Pulmonary artery endothelial cell (primary cell): ENCODE data around the gene ALDH1A1. TPM values are rescaled to one million over a fixed set of nuclear protein-coding genes. Genes with fewer than 3 reads are reported as not detected.
"Not testable (repeated sequence)": the region's sequence is repeated elsewhere in the genome, so short reads cannot be mapped to it uniquely, and the experiment has no call there.

Experiments
- DNase-seq: peaks from one replicate; pipeline ENCODE4 v3.0.0-alpha.2; 2011; ENCODE audit warnings: low read depth, low spot score
- total RNA-seq: library from RNA; depleted of rRNA; stranded (reverse); fragments of >200 nt; gene quantifications from 2 replicates; pipeline ENCODE4 v1.2.3, GENCODE V29; 2014

ALDH1A1 gene
- total RNA-seq, 1 donor from 2014 or later, result 130 TPM

DNA sequence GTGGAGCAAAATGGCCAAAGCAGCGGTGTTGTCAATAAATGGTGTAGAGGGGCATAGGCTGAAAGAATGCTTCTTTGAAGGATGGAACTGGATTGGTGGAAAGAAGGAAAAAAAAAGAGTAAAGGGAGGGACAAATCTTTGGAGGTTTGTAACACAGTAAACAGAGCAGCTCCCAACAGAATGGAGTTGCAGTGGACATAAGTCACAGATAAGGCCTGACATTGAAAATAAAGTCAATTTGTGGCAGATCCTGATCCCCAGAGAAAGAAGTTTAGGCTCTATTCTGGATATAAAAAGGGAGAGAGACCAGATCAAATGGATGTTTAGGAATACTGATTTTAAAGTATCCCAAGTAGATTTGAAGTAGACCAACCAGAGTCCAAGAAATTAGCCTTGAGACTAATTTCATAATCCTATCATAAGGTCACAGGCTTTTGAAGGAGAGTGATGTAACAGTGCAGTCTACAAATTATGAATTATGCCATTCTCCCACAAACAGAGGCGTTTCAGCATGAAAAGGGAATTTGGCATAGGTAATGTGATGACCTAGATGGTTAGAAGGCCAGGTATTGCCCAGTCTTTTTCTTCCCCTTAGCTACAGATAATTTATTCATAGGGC is 8.9 kb downstream of the ALDH1A1 start:
- DNase-seq, result no peak

DNA sequence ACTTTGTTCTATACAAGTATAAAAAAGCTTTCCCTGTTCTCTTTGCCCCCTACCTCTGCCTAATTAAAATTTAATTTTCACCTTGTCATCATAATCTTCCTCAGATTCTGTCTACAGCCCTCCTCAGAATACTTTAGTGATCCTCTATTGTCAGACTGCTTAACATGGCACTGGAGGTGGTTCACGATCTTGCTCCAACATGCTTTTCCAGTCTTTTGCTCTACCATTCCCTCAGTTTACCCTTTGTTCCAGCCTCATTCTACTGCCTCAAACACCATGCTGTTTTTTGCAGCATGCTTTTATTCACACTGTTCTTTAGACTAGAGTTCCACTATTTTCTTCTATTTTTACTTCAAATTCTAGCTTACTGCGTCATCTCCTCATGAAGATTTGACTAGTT is 10.4 kb downstream of the ALDH1A1 start:
- no peak for DNase-seq

DNA sequence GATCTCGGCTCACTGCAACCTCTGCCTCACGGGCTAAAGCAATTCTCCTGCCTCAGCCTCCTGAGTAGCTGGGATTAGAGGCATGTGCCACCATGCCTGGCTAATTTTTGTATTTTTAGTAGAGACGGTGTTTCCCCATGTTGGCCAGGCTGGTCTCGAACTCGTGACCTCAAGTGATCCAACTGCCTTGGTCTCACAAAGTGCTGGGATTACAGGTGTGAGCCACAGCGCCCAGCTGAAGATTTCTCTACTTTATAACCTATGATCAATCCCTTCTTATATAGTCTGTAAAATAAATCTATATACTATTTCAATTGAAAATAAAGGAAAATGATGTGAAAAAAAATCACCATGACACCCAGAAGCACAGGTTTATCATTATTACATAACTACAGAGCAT is 13.3 kb downstream of the ALDH1A1 start:
- DNase-seq, result not testable (repeated sequence)

DNA sequence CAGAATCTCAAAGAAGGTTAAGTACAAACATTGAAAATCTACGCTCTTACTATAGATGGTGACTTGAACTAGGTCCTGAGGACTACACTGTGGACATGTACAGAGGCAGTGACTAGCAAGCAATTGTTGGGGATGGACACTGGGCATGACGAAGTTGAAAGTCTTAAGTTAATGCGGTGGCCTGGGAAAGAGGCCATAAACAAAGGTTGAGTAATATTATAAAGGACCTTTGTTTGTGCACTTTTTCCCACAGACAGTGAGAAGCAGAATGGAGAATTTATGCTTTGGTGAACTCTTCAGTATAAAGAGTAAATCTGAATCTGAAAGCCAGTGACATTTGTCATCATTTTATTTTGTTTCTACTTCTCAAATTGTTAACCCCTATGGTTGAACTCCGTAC is 15.3 kb downstream of the ALDH1A1 start:
- no peak for DNase-seq

DNA sequence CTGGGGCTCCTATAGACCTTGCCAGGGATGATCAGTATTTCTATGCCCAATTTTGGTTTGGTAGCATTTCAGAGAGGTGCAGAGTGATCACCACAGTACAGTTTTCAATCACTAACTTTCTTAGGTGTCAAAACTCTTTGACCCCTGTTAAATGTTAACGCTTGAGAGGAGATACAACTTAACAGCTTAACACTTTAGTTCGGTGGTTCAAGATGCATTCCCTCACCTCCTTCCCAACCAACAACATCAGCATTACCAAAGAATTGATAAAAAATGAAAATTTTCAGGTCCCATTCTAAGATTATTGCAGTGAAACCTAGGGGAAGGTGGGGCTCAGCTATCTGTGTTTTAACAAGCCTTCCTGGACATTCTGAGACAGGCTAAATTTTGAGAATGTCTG is 16.2 kb downstream of the ALDH1A1 start:
- no peak for DNase-seq

DNA sequence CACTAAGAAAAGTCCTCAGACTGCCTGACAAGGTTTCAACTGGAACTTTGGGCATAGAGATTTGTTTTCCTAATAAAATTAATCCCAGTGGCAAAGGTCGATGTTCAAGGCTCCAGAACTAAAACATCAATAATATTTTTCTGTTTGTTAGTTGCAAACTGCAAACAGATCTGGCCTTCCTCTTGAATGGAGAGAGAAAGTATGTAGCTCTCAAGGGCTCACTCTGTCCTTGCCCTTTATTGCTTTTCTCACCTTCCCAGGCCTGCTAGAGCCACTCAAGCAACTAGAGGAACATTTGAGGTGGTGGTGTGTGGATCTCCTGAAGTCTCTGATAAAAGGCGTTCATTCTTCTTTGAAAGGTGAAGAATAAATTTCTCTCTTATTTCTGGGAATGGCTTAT is 16.6 kb downstream of the ALDH1A1 start:
- no peak for DNase-seq

DNA sequence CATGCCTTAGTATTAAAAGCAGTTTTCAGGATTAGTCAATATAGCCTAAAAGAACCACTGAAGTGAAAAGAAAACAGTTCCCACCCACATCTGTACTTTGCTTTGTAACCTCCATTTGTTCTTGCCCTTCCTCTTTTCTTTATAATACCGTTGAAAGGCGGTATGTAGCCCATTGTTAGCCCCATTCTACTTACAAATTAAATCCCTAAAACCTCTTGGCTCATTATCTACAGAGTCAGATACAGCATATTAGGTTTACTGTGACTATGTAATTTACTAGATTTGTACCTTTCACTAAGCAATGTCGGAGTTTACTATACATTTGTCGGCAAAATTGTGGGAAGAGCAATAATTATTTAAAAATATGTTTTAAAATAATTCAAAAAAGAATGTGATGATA is 17.3 kb downstream of the ALDH1A1 start:
- no peak for DNase-seq

DNA sequence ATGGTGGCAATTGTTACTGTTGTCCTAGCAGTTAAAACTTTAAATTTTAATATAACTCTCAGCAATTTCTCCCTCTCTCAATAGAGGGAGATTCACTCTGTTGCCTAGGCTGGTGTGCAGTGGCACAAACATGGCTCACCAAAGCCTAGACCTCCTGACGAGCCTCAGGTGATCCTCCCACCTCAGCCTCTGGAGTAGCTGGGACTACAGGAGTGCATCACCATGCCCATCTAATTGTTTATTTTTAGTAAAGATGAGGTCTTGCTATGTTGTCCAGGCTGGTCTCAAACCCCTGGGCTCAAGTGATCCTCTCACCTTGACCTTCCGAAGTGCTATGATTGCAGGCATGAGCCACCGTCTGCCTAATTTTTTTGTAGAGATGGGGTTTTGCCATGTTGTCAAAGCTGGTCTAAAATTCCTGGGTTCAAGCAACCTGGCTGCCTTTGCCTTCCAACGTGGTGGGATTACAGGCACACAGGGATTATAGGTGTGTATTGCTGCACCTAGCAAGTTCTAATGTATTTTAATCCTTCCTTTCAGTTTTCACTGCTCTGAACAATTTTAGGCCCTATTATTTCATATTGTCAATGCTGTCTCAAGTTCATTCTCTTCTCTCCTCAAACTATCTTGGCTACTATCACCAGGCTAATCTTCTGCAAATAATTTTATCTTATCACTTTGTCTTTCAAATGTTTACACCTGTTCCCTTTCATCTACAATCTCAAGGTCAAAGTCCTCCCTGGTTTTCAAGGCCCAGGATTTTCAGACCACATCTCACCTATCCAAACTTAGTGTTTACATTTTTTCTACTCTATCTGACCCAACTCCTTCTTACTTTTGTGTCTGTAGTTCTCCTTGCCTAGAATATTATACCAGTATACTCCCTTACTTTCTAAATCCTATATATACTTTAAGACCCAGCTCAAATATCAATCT is 18.9 kb downstream of the ALDH1A1 start:
- no peak for DNase-seq

DNA sequence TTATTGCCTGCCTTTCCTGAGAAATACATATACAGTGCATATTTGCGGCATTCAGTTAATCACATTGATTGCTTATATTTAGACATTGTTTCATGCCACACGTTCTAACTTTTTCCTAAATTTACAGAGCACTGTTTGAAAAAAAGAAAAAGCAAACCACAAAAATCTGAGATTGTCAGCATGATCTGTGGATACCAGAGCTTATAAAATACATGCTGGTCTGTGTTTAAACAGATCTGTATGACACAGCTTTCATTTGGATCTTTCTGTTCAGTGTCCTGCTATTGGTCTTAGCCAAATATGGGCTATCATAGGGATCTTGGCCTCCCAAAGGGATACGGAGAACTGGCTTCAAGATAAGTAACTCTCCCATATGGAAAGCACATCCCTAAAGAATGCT is 20.2 kb downstream of the ALDH1A1 start:
- DNase-seq, result no peak

DNA sequence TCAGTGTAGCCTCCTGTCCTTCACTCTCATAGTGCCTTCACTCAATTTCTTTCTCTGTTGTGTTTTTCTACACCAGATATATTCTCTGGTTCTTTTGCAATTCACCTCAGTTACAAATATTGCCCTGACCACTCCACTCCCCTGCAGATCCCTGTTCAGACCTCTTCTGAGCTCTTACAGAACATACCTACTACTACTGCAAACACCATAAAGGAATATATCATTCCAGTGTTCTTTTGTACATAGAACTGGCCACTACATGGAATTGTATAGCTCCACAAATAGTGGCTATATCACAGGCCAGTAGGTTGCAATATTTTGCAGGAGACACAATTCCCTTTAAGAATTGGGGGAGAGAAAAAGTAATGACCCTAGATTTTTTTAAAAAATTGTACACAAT is 21.0 kb downstream of the ALDH1A1 start:
- DNase-seq, result no peak

DNA sequence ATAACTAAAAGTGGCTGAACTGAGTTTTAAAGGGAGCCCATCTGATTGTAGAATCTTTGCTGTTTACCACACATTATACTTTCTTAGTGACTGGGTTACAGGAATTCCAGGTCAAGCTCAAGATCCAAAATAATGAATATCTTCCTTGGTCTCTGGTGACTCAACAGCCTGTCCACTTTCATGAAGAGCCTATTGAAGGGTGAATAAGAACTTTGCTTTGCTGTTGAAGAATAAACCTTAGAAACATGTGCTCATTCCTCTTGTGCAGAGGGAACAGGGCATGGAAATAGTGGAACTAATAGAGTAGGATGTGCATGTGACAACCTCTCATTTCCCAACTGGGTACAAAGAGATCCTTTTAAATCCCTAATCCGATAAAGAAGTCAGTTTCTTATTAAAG is 21.4 kb downstream of the ALDH1A1 start:
- no peak for DNase-seq

DNA sequence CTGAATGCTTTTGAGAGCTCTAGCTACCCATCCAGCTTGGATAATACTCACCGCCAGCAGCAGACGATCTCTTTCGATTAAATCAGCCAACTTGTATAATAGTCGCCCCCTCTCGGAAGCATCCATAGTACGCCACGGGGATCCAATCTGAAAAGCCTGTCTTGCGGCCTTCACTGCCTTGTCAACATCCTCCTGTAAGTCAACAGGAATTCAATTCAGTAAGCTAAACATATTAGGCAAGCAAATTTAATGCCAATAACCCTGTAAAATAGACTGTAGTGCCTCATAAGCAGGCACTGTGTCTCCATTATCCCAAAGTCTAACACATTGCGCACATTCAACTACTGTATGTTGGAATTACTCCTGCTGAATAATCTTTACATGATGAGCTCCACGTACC is 22.0 kb downstream of the ALDH1A1 start:
- DNase-seq, result no peak

DNA sequence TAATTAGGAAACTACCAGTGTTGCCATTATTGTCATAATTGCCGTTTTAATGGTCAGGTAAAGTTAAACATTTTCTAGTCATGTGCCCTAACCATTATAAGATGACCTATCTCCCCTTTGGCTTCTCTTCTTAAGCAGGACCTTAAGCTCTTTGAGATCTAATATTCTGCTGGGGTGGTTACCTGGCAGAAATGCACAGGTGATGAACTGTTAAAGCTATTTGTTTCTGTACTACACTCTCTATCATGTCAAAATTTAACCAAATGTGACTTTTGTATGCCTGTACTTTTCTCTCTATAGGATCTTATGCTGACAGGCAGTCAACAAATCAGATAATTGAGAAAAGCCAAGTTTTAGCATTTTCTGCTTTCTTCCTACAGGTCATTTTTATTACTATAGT is 23.3 kb downstream of the ALDH1A1 start:
- no peak for DNase-seq

DNA sequence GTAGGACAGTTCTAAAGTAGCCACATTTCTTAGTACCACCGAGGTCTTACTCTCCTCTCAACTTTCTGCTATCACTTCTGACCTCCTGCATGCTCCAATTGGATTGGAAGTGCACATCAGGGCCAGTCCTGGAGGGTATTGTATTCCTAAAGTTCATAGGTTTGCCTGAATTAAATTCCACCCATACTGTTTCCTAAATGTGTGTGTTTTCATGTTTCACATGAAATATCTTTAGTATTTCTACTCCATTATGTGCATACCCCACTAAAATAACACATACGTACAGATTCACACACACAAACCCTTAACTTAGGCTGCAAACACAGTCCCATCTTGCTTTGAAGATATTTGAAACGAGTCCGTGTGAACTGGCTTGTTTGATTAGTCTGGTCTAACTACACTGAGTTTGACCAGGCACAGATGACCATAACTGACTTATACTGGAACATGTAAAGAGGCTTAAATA is 24.8 kb downstream of the ALDH1A1 start:
- no peak for DNase-seq

DNA sequence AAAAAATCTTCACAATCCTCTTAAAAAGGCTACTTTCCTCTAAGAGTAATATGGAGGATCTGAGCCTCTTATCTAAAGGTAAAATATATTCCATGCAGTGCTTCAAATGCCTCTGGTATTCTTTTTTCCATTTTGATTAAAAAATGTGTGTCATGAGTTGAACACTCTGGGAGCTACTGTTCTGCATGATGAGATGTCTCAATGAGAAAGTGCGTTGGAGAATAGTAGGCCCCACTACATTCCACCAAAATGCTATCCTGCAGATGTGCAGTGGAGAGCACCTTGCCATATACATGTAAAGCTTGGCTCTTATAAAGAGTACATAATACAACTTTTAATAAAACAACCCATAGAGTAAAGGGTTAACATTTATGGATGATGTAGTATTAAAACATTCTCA is 26.3 kb downstream of the ALDH1A1 start:
- DNase-seq, result no peak

DNA sequence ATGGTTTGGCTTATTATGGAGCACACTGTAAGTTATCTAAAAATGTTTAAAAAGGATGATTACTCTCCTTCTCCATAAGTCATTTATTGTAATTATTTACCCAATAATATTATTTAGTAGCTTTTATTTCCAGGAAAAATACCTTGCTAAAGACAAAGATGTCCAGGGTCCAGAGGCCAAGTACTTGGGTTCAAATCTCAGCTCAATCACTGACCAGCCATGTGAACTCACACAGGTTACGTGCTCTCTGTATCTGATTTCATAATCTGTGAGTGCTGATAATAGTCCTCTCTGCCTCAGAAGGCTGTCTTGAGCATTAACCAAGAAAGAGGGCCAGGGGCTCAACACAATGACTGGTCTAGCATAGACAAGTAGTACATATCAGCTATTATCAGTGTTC is 27.0 kb downstream of the ALDH1A1 start:
- no peak for DNase-seq

DNA sequence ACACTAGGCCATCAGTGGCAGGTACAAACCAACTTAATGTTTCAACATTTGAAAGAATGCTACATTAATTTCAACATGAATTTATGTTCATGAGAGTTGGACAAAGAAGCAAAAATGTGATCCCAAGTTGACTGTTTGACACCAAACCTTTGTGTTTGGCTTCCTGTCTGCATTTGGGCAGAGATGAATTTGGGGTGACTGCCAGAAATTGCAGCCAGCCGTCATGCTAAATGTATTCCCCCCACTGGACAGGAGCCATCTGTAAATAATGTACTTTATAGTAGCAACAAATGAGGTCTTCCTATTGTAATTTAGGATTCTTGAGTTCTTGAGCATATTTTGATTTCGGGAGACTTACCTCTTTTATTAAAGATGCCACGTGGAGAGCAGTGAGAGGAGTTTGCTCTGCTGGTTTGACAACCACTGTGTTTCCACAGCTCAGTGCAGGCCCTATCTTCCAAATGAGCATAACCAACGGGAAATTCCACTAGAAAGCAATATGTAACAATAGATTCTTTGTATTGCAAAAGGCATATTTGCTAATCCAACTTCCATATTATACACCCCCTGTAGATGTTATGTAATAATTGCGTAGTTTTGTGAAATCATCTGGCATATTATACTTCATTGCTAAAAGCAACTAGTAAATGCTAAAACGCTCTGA is 27.6 kb downstream of the ALDH1A1 start:
- DNase-seq, result peak; percentile 77

DNA sequence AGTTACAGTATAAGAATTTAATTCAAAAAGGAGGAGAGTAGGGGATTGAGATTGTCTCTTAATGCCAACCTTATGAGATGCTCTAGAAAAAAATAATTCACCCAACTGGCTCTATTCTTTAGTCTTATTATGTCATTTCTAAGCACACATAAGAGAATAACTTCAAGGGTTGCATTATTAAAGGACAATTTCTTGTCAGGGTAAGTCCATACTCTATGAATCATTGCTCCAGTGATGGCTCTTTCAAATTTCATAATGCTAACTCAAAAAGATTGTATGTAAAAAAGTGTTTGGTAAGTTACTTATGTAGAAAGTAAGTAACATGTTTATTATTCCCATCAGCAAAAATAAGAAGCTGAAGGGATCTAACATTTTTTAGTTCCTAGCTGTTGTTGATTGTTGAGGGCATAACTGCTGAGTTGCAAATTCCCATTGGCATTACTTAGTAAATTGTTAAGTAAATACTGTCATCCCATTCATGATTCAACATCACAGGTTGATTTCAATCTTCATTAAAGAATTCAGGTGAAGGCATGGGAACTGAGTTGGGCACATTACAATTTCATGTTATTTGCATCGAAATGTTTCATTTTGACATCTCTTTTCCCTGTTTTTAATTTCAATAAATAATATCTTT is 28.6 kb downstream of the ALDH1A1 start:
- DNase-seq, result no peak

DNA sequence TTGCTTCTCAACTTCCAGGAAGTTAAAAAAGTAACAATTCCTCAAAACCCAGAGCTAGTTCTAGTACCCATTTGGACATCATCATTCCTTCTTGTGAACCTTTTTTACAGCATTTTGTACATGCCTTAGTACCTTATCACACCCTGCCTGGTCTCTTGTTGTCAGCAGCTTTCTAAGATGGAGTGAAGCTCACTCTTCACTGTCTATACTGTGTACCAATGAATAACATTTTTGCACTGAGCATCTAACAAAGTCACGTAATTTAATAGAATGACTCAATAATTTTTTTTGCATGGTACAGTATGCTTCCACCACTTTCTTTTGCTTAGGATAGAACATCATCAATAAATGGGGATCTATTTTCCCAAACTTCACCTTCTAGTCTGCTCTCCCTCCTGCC is 29.8 kb downstream of the ALDH1A1 start:
- DNase-seq, result no peak

DNA sequence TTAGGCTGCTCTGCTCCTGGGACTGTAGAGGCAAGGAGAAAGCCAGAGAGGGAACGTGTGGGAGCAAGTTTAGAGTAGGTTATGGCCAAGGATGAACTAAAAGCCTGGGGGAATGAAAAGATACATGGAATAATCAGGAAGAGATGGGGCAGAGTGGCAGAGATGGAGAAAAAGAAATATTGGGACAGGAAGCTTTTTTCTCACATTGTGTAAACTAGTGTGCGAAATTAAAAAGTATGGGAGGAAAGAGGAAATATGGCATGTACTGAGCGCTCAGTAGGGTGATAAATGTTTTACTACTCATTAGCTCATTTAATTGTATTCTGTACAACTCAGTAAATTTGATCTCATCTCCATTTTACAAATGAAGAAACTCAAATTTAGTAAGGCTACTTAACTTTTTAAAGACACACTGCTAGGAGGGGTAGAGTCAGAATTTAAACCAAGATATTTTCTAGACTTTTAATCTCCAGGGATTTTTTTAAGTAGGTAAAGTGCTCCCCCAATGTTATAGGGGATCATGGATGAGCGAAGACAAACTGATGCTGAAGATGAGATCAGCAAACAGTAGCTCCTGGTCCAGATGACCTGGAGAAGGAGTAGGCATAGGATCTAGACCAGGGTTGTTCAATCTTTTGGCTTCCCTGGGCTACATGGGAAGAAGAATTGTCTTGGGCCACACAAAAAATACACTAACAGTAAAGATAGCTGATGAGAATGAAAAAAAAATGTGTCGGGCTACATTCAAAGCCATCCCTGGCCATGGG is 30.8 kb downstream of the ALDH1A1 start:
- no peak for DNase-seq
